IMR-90 (cell line): ENCODE measurements around the gene RAB31. TPM values are rescaled to one million over a fixed set of nuclear protein-coding genes. Genes with fewer than 3 reads are reported as not detected.

Source experiments
- ATAC-seq: fragments of 200-7000 bp; cut with Tn5 transposase; 2 replicates; pipeline ENCODE4 v1.9.1; 2020; ENCODE audit warnings: low read depth, mild to moderate bottlenecking, moderate library complexity
- BruUV-seq: library from RNA; stranded (reverse); fragments of 400-500 nt; replicated peaks from 2 replicates; lab custom pipeline; 2021; lab: Mats Ljungman, UMichigan
- CTCF ChIA-PET: fragments of 300-600 bp; formaldehyde crosslinking; extraction: SDS; loops from one replicate; lab custom pipeline; 2021; ENCODE audit warnings: antibody characterized with exemption; lab: Yijun Ruan, JAX
- POLR2A ChIA-PET: fragments of 300-600 bp; sonication (Branson Sonifier 250); formaldehyde crosslinking; loops from one replicate; lab custom pipeline; 2022; ENCODE audit warnings: antibody characterized with exemption; ENCODE audit not compliant: unreplicated experiment; lab: Charles Lee
- DNase-seq: peaks from one replicate; pipeline ENCODE4 v3.0.0; 2013
- H2AFZ ChIP-seq: replicated peaks from 2 replicates; pipeline ENCODE3; 2013; ENCODE audit warnings: low read length, mild to moderate bottlenecking; ENCODE audit not compliant: poor library complexity
- H2AK5ac ChIP-seq: 2 replicates; pipeline ENCODE4 v1.6.1; 2013; ENCODE audit warnings: low read depth, low read length, inconsistent platforms
- H2AK9ac ChIP-seq: replicated peaks from 2 replicates; pipeline ENCODE3; 2013; ENCODE audit warnings: mild to moderate bottlenecking, low read depth, low read length, moderate library complexity; ENCODE audit not compliant: poor library complexity
- H2BK120ac ChIP-seq: 2 replicates; pipeline ENCODE4 v1.6.1; 2013; ENCODE audit warnings: low read depth, low read length, inconsistent platforms
- H2BK15ac ChIP-seq: 3 replicates; pipeline ENCODE4 v1.6.1; 2013; ENCODE audit warnings: low read depth, low read length, inconsistent platforms
- H2BK20ac ChIP-seq: 2 replicates; pipeline ENCODE4 v1.6.1; 2013; ENCODE audit warnings: low read depth, mild to moderate bottlenecking, inconsistent platforms, low read length, moderate library complexity
- H2BK5ac ChIP-seq: 2 replicates; pipeline ENCODE4 v1.6.1; 2013; ENCODE audit warnings: mild to moderate bottlenecking, low read depth, low read length, inconsistent platforms; ENCODE audit not compliant: poor library complexity, severe bottlenecking
- H3K14ac ChIP-seq: replicated peaks from 2 replicates; pipeline ENCODE4 v1.6.1; 2013; ENCODE audit warnings: low read depth, low read length, inconsistent platforms
- H3K18ac ChIP-seq: 2 replicates; pipeline ENCODE4 v1.6.1; 2013; ENCODE audit warnings: low read depth, low read length, control low read depth
- H3K23ac ChIP-seq: 2 replicates; pipeline ENCODE4 v1.6.1; 2013; ENCODE audit warnings: low read depth, low read length, inconsistent platforms
- H3K27ac ChIP-seq: 2 replicates; pipeline ENCODE4 v1.5.1; 2013; ENCODE audit warnings: mild to moderate bottlenecking, control low read depth, low read length; ENCODE audit not compliant: insufficient read depth
- H3K27me3 ChIP-seq: 2 replicates; pipeline ENCODE4 v1.6.1; 2013; ENCODE audit warnings: low read length; ENCODE audit not compliant: control insufficient read depth, insufficient read depth
- H3K36me3 ChIP-seq: 2 replicates; pipeline ENCODE4 v1.6.1; 2013; ENCODE audit warnings: low read length, mixed read lengths; ENCODE audit not compliant: control insufficient read depth, insufficient read depth
- H3K4ac ChIP-seq: 2 replicates; pipeline ENCODE4 v1.6.1; 2013; ENCODE audit warnings: low read depth, low read length, inconsistent platforms
- H3K4me1 ChIP-seq: 2 replicates; pipeline ENCODE4 v1.6.1; 2013; ENCODE audit warnings: low read length, mixed read lengths; ENCODE audit not compliant: control insufficient read depth, insufficient read depth
- H3K4me2 ChIP-seq: 2 replicates; pipeline ENCODE4 v1.6.1; 2013; ENCODE audit warnings: low read depth, mild to moderate bottlenecking, control low read depth, low read length, moderate library complexity
- H3K4me3 ChIP-seq: 2 replicates; pipeline ENCODE4 v1.5.1; 2013; ENCODE audit warnings: low read depth, mild to moderate bottlenecking, control low read depth, low read length, moderate library complexity; ENCODE audit not compliant: insufficient read depth
- H3K56ac ChIP-seq: 2 replicates; pipeline ENCODE4 v1.6.1; 2013; ENCODE audit warnings: low read length, inconsistent platforms; ENCODE audit not compliant: insufficient read depth; ENCODE audit errors: extremely low read depth
- H3K79me1 ChIP-seq, 2 experiments: 2 replicates each; pipeline ENCODE4 v1.6.1; 2013; ENCODE audit warnings: low read length in 2 of 2, inconsistent platforms in 1 of 2, low read depth in 1 of 2
- H3K9ac ChIP-seq: 2 replicates; pipeline ENCODE4 v1.6.1; 2013; ENCODE audit warnings: low read depth, low read length, control low read depth
- H3K9me1 ChIP-seq: 2 replicates; pipeline ENCODE4 v1.6.1; 2013; ENCODE audit warnings: low read length, inconsistent platforms; ENCODE audit not compliant: insufficient read depth
- H3K9me3 ChIP-seq: 2 replicates; pipeline ENCODE4 v1.6.1; 2013; ENCODE audit warnings: low read length; ENCODE audit not compliant: control insufficient read depth, insufficient read depth
- H4K20me1 ChIP-seq: 2 replicates; pipeline ENCODE4 v1.6.1; 2013; ENCODE audit warnings: low read length, inconsistent platforms; ENCODE audit not compliant: insufficient read depth
- H4K5ac ChIP-seq: 2 replicates; pipeline ENCODE4 v1.6.1; 2013; ENCODE audit warnings: mild to moderate bottlenecking, low read depth, low read length, control low read depth
- H4K8ac ChIP-seq, 2 experiments: 2 replicates each; pipeline ENCODE4 v1.6.1; 2013; ENCODE audit warnings: low read depth in 2 of 2, low read length in 2 of 2, control low read depth in 1 of 2, inconsistent platforms in 1 of 2
- H4K91ac ChIP-seq: 2 replicates; pipeline ENCODE4 v1.6.1; 2013; ENCODE audit warnings: low read depth, low read length, inconsistent platforms; ENCODE audit not compliant: insufficient read depth
- BHLHE40 ChIP-seq: fragments of 150-350 bp; IDR thresholded peaks from 2 replicates; pipeline ENCODE4 v1.6.1; 2016; ENCODE audit warnings: mild to moderate bottlenecking, low read depth, low read length
- CEBPB ChIP-seq: IDR thresholded peaks from 2 replicates; pipeline ENCODE4 v1.6.1; 2012; ENCODE audit warnings: low read depth, low read length, improper control_type of control experiment
- CHD1 ChIP-seq: IDR thresholded peaks from 2 replicates; pipeline ENCODE4 v1.6.1; 2012; ENCODE audit warnings: low read depth, low read length, improper control_type of control experiment
- CTCF ChIP-seq: conservative IDR thresholded peaks from 2 replicates; pipeline ENCODE4 v1.5.1; 2012; ENCODE audit warnings: mild to moderate bottlenecking, low read depth, low read length, improper control_type of control experiment
- FOS ChIP-seq: fragments of 150-350 bp; IDR thresholded peaks from 2 replicates; pipeline ENCODE4 v1.6.1; 2016; ENCODE audit warnings: low read depth, low read length
- MAFK ChIP-seq: IDR thresholded peaks from 2 replicates; pipeline ENCODE4 v1.6.1; 2012; ENCODE audit warnings: low read depth, low read length, improper control_type of control experiment
- MAZ ChIP-seq: IDR thresholded peaks from 2 replicates; pipeline ENCODE4 v1.6.1; 2012; ENCODE audit warnings: low read depth, mild to moderate bottlenecking, low read length, improper control_type of control experiment, moderate library complexity, borderline replicate concordance
- MXI1 ChIP-seq: IDR thresholded peaks from 2 replicates; pipeline ENCODE4 v1.6.1; 2012; ENCODE audit warnings: low read depth, mild to moderate bottlenecking, low read length, moderate library complexity, borderline replicate concordance
- NFE2L2 ChIP-seq: fragments of 150-350 bp; IDR thresholded peaks from 2 replicates; pipeline ENCODE4 v1.6.1; 2016; ENCODE audit warnings: low read depth, mild to moderate bottlenecking, low read length
- POLR2A ChIP-seq: IDR thresholded peaks from 2 replicates; pipeline ENCODE4 v1.6.1; 2012; ENCODE audit warnings: mild to moderate bottlenecking, low read depth, low read length
- RAD21 ChIP-seq: IDR thresholded peaks from 2 replicates; pipeline ENCODE4 v1.6.1; 2012; ENCODE audit warnings: low read length, improper control_type of control experiment
- RCOR1 ChIP-seq: IDR thresholded peaks from 2 replicates; pipeline ENCODE4 v1.6.1; 2012; ENCODE audit warnings: mild to moderate bottlenecking, low read length, improper control_type of control experiment; ENCODE audit not compliant: insufficient replicate concordance
- RFX5 ChIP-seq: IDR thresholded peaks from 2 replicates; pipeline ENCODE4 v1.8.0; 2012; ENCODE audit warnings: low read depth, mild to moderate bottlenecking, low read length, moderate library complexity
- SMC3 ChIP-seq: fragments of 150-350 bp; IDR thresholded peaks from 2 replicates; pipeline ENCODE4 v1.6.1; 2016; ENCODE audit warnings: low read depth, mild to moderate bottlenecking, antibody characterized with exemption, low read length, moderate library complexity
- USF2 ChIP-seq: fragments of 150-350 bp; IDR thresholded peaks from 2 replicates; pipeline ENCODE4 v1.6.1; 2017; ENCODE audit warnings: mild to moderate bottlenecking, antibody characterized with exemption, low read length, low read depth
- WGBS, 2 experiments: methylation state at CpG; one replicate each; pipeline versions ENCODE4 v1.1.5 to v1.1.7; 2013; ENCODE audit warnings: missing lambda C conversion rate in 2 of 2; ENCODE audit not compliant: insufficient read length in 1 of 2; ENCODE audit errors: extremely low coverage in 2 of 2; 5-methylcytosine and 5-hydroxymethylcytosine counted together
- dilution Hi-C: fragments of 300-500 bp; cut with HindIII; formaldehyde crosslinking; loops from one replicate; pipeline ENCODE4 v1.14.3; 2018; ENCODE audit warnings: low sequenced_read_pairs; ENCODE audit not compliant: unreplicated experiment
- in situ Hi-C: fragments of 300-500 bp; cut with MboI; formaldehyde crosslinking; loops from 3 replicates; pipeline ENCODE4 v1.14.3; 2019; ENCODE audit warnings: low sequenced_read_pairs, inconsistent platforms, mixed read lengths
- intact Hi-C: fragments of 100-400 bp; cut with micrococcal nuclease; formaldehyde crosslinking; loops from 2 replicates; pipeline ENCODE4 v1.10.0; 2022
- polyA plus RNA-seq, 3 experiments: library from polyadenylated mRNA; depleted of rRNA; stranded (reverse); fragments of >200 nt; gene quantifications; 2 replicates each; pipeline ENCODE4 v1.2.3, GENCODE V29; 2012; ENCODE audit warnings: low replicate concordance in 1 of 3
- total RNA-seq: library from RNA; depleted of rRNA; stranded (reverse); fragments of >200 nt; gene quantifications from 2 replicates; pipeline ENCODE4 v1.2.3, GENCODE V29; 2012
- TF ChIP-seq, protein P1 (sequence below): fragments of 150-350 bp; IDR thresholded peaks from 2 replicates; pipeline ENCODE4 v1.6.1; 2016; ENCODE audit warnings: low read depth, mild to moderate bottlenecking, low read length, moderate library complexity, borderline replicate concordance

The RAB31 gene
- total and polyA plus RNA-seq, 2 of the 4 experiments (the other 2 are of a cell fraction): 13.8 to 26.9 TPM

DNA sequence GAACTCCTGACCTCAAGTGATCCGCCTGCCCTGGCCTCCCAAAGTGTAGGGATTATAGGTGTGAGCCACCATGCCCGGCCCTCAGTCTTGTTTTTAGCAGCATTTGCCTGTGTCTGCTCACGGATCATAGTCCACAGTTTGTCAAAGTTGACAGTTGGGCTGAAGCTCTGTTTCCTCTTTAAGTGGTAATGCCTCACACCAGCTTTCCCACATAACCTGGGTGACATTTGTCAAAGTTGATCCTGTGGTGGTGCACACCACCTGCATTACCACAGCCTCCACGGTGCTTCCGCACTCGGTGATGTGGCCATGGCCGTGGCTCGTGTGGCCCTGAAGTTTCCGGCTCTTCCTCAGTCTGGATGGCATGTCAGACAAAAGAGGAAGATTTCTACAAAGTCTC is 27.1 kb downstream of the RAB31 start:
- H3K4me1 ChIP-seq: peaks cover 5% of the 10 kb centered on the region
- H2BK15ac ChIP-seq: no peak overlapping the region
- peaks cover 18% of the 10 kb centered on the region; the same call in 1 of the 2 replicates for H3K9me1 ChIP-seq
- ChIA-PET CTCF (no interaction called here), POLR2A (no interaction called here)
- no peak overlapping the region for H4K91ac ChIP-seq
- no peak overlapping the region for H3K18ac ChIP-seq
- H2AFZ ChIP-seq: no peak overlapping the region
- H2BK5ac ChIP-seq: no peak overlapping the region
- H3K4ac ChIP-seq: no peak overlapping the region
- no peak for TF ChIP-seq MAZ
- TF ChIP-seq RCOR1: no peak
- TF ChIP-seq CEBPB: no peak
- no peak for TF ChIP-seq MAFK
- TF ChIP-seq BHLHE40: no peak
- TF ChIP-seq USF2: no peak
- no peak for TF ChIP-seq POLR2A
- no peak for TF ChIP-seq RFX5
- TF ChIP-seq, protein P1, sequence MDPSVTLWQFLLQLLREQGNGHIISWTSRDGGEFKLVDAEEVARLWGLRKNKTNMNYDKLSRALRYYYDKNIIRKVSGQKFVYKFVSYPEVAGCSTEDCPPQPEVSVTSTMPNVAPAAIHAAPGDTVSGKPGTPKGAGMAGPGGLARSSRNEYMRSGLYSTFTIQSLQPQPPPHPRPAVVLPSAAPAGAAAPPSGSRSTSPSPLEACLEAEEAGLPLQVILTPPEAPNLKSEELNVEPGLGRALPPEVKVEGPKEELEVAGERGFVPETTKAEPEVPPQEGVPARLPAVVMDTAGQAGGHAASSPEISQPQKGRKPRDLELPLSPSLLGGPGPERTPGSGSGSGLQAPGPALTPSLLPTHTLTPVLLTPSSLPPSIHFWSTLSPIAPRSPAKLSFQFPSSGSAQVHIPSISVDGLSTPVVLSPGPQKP: no peak
- no peak for TF ChIP-seq CHD1
- TF ChIP-seq NFE2L2: no peak
- TF ChIP-seq FOS: no peak
- no peak for TF ChIP-seq MXI1
- no peak for TF ChIP-seq RAD21
- TF ChIP-seq SMC3: no peak
- no peak for TF ChIP-seq CTCF
- H3K4me2 ChIP-seq: no peak overlapping the region
- no peak overlapping the region for H3K56ac ChIP-seq
- H4K5ac ChIP-seq: no peak overlapping the region
- H3K4me3 ChIP-seq: no peak overlapping the region
- no peak overlapping the region for H3K23ac ChIP-seq
- H2AK5ac ChIP-seq: 0 out of 2 replicates have a peak overlapping the region, but pooled peaks have one; percentile 46
- DNase-seq (no peak), ATAC-seq (no peak)
- dilution Hi-C loops: no loop called here
- H3K14ac ChIP-seq: no peak overlapping the region
- H3K9ac ChIP-seq: no peak overlapping the region
- no peak overlapping the region for H2AK9ac ChIP-seq
- H3K9me3 ChIP-seq: no peaks in the 10 kb centered on the region
- 98% methylated on average over 5 of the region's 9 CpGs; no CpG with 5 or more reads in 1 of the 2 experiments for WGBS, 2 experiments
- peaks cover 7% of the 10 kb centered on the region; the same call in 1 of the 2 replicates for H3K36me3 ChIP-seq
- no peak overlapping the region for H3K27ac ChIP-seq
- H2BK120ac ChIP-seq: no peak overlapping the region
- in situ Hi-C loops: no loop called here
- peaks cover 24 to 62% of the 10 kb centered on the region in 2 experiments for H3K79me1 ChIP-seq
- BruUV-seq: no TSS peak
- intact Hi-C loops: no loop called here
- H2BK20ac ChIP-seq: no peak overlapping the region
- peaks cover 70% of the 10 kb centered on the region for H4K20me1 ChIP-seq
- H4K8ac ChIP-seq: no peak overlapping the region
- H3K27me3 ChIP-seq: no peaks in the 10 kb centered on the region
